ENCODE measurements around the gene NECTIN2.
A peak's percentile ranks its signal among the peaks of the same experiment; 100 is the strongest.
"Not testable (repeated sequence)": the region's sequence is repeated elsewhere in the genome, so short reads cannot be mapped to it uniquely, and the experiment has no call there.

Gene NECTIN2

GRCh38 chr19:44855606-44856005 is 9.5 kb downstream of the NECTIN2 start:
- no peak for DNase-seq

- no peak for DNase-seq
These were observed 10.5 kb downstream of the NECTIN2 start for GRCh38 chr19:44856421-44857083.

DNA sequence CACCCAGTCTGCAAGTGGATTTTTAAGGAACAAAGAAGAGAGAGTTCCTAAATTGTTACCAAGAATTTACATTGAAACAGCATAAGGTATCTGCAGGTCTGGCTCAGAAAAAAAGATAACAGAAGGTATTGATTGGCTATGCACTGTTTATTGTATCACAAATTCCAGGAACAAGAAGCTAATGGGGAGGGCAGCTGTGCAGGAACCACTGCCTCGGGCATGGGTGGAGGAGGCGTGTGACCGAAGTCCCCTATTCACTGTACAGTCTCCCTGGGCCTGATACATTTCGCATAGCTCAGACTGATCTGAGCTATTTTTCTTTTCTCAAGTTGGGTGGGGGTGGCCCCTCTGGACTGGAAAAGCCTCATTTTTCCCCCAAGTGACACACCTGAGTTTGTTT is 11.7 kb downstream of the NECTIN2 start:
- DNase-seq, result no peak

DNA sequence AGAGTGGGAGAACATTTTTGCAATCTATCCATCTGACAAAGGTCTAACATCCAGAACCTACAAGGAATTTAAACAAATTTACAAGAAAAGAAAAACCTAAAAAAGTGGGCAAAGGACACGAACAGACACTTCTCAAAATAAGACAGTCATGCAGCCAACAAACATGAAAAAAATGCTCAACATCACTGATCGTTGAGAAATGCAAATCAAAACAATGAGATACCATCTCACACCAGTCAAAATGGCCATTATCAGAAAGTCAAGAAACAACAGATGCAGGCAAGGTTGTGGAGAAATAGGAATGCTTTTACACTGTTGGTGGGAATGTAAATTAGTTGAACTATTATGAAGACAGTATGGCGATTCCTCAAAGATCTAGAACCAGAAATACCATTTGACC is 15.5 kb downstream of the NECTIN2 start:
- not testable (repeated sequence) for DNase-seq

DNA sequence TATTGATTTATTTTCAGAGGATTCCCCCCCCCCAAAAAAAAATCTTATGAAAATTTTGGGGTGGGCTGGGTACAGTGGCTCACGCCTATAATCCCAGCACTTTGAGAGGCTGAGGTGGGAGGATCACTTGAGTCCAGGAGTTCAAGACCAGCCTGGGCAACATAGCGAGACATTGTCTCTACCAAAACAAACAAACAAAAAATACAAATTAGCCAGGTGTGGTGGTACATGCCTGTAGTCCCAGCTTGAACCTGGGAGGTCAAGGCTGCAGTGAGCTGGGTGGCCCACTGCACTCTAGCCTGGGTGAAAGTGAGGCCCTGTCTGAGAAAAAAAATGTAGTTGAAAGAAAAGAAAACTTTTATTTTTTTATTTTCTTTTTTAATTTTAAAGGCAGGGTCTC is 17.9 kb downstream of the NECTIN2 start:
- DNase-seq, result no peak

GRCh38 chr19:44865196-44865767 is 19.2 kb downstream of the NECTIN2 start:
- DNase-seq, result no peak

GRCh38 chr19:44866664-44867063 is 20.6 kb downstream of the NECTIN2 start:
- no peak for DNase-seq

DNA sequence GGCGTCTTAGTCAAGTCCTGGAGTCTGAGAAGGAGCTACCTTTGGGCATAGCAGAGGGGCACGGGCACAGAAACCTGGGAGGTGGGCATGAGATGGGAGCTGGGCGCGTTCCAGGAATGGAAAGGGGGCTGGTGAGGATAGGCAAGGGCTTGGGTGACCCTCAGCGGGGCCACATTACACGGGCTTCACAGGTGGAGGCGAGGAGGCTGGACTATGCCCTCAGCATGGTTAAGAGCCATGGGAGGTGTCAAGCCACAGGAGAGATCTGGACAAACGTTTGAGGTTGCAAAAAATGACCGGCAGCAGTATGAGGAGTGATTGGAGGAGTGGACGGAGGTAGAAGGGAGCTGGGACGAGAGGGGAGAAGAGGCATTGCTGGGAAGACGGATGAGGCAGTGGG is 21.5 kb downstream of the NECTIN2 start:
- DNase-seq, result no peak

DNA sequence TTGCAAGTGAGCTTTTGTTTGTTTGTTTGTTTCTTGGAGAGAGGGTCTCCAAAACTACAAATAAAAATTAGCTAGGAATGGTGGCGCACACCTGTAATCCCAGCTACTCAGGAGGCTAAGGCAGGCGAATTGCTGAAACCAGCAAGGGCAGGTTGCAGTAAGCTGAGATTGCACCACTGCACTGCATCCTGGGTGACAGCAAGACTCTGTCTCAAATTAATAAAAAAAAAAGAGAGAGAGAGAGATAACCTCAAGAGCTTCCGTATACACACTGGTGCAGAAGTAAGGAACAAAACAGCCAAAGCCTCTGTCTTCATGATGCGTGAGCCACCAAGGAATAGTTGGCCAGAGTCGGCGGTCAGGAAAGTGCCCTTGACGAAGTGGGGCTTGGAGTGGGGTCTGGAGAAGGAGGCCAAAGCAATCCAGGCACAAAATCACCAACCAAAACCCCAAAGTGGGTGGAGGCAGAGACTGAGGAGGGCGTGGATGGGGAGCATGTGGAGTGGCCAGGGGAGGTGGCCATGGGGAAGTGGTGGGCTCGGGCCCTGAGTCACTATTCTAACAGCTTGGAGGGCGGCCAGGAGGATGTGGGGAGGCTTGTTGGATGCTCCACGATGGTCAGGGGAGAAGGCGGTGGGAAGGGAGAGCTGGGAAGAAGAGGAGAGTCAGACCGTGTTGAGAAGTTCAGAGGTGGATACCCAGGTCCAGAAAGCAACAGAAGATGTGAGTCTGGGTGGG is 23.8 kb downstream of the NECTIN2 start:
- DNase-seq, result no peak

- DNase-seq, result no peak
These were observed 25.7 kb downstream of the NECTIN2 start for GRCh38 chr19:44871809-44872208.

GRCh38 chr19:44872661-44873060 is 26.6 kb downstream of the NECTIN2 start:
- no peak for DNase-seq

DNA sequence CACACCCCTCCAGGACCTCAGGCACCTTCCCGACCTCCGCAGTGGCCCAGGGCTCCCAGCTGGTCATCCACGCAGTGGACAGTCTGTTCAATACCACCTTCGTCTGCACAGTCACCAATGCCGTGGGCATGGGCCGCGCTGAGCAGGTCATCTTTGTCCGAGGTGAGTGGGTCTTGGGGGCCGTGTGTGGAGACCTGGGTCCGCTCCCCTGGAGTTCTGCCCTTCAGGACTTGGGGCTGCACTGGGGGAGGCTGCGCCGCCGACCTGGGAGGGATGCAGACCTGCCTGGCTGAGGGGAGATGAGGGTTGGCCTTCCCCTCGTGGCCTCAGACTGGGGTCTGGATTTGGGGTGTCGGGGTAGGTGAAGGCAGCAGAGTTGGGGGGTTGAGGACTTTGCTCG is 28.2 kb downstream of the NECTIN2 start:
- no peak for DNase-seq

DNA sequence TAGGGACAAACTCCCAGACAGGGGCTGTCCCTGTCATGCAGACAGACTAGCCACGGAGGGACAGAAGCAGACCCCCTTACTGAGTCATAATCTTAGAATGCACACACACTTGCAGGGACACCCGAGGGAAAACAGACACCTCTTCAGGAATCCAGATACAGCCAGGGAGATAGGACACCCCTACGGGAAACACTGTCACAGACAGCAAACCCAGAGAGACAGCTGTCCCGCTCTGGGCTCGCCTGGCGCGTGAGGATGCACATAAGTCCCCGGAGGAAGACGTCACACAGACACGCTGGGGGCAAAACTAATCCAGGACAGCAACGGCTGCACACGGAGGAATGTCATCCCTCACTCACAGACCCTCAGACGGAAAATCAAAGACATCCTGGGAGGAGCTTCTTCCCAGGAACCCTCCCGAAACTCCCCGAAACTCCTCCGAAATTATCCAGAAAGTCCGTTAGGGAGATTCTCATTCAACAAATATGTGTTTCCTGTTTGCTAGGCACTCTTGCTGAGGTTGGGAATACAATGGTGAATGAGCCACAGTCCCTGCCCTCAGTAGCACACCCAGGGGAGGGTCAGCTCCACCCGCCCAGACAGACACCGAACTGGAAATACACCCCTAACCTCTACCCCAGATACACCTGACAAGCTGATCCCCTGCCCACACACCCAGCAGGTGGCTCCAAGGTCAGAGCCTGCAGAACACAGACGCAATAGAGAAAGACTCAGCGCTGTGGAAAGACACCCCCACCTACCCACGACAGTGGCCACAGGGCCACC is 29.8 kb downstream of the NECTIN2 start:
- DNase-seq, result no peak

GRCh38 chr19:44876930-44877535 is 30.9 kb downstream of the NECTIN2 start:
- peak; percentile 91 for DNase-seq

DNA sequence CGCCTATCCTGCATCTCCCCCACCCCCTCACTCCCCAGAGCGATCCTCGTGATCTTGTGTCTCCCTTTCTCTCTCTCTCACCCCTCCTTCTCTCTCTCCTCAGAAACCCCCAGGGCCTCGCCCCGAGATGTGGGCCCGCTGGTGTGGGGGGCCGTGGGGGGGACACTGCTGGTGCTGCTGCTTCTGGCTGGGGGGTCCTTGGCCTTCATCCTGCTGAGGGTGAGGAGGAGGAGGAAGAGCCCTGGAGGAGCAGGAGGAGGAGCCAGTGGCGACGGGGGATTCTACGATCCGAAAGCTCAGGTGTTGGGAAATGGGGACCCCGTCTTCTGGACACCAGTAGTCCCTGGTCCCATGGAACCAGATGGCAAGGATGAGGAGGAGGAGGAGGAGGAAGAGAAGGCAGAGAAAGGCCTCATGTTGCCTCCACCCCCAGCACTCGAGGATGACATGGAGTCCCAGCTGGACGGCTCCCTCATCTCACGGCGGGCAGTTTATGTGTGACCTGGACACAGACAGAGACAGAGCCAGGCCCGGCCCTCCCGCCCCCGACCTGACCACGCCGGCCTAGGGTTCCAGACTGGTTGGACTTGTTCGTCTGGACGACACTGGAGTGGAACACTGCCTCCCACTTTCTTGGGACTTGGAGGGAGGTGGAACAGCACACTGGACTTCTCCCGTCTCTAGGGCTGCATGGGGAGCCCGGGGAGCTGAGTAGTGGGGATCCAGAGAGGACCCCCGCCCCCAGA is 32.2 kb downstream of the NECTIN2 start:
- no peak for DNase-seq

- DNase-seq, result no peak
These were observed 33.4 kb downstream of the NECTIN2 start for GRCh38 chr19:44879309-44880065.

- no peak for DNase-seq
These were observed 36.0 kb downstream of the NECTIN2 start for GRCh38 chr19:44882063-44882462.

DNA sequence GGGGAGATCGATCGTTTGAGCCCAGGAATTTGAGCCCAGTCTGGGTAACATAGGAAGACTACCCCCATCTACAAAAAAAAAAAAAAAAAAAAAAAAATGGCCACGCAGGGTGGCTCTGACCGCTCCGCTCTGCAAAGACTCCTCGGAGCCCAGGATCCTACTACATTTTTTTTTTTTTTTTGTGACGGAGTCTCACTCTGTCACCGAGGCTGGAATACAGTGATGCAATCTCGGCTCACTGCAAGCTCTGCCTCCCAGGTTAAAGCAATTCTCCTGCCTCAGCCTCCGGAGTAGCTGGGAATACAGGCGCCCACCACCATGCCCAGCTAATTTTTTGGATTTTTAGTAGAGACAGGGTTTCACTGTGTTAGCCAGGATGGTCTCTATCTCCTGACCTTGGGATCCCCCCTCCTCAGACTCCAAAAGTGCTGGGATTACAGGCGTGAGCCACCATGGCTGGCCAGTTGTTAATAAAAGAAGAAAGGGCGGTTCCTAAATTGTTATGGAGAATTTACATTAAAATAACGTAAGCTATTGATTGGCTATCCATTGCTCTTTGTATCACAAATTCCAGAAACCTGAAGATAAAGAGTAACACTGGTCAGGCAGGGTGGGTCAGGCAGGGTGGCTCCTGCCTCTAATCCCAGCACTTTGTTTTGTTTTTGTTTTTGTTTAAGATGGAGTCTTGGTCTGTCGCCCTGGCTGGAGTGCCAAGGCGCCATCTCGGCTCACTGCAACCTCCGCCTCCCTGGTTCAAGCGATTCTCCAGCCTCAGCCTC is 36.7 kb downstream of the NECTIN2 start:
- DNase-seq, result not testable (repeated sequence)

GRCh38 chr19:44883922-44884321 is 37.8 kb downstream of the NECTIN2 start:
- no peak for DNase-seq

- no peak for DNase-seq
These were observed 38.5 kb downstream of the NECTIN2 start for GRCh38 chr19:44884566-44884965.

DNA sequence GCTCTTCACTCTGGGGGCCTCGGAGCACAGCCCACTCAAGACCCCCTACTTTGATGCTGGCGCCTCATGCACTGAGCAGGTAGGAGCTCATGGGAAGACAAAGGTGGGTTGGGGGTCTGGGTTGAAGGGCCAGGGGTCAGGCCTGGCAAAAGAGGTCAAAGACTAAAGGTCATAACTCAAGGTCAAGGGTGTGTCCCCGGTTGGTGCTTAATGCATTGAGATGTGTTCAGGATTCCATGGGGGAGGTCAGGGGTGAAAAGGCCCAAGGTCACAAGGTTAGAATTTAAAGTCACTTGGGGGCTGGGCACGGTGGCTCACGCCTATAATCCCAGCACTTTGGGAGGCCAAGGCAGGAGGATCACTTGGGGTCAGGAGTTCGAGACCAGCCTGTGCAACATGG is 40.0 kb downstream of the NECTIN2 start:
- DNase-seq, result no peak
